Ascending aorta (tissue), 2 donors: ENCODE measurements around the gene GPRC5B. TPM values are rescaled to one million over a fixed set of nuclear protein-coding genes. Genes with fewer than 3 reads are reported as not detected.

Source experiments
- DNase-seq, 2 donors: peaks; one replicate each; pipeline ENCODE4 v3.0.0-alpha.2; 2019; ENCODE audit warnings: low spot score in 2 of 2
- H3K27ac ChIP-seq, 2 donors: fragments of 200-600 bp; sonication (generic); one replicate each; pipeline ENCODE4 v1.5.1; 2016 to 2017; ENCODE audit warnings: mild to moderate bottlenecking in 1 of 2
- H3K27me3 ChIP-seq: fragments of 200-600 bp; sonication (generic); one replicate; pipeline ENCODE4 v1.5.1; 2017
- H3K36me3 ChIP-seq, 2 donors: fragments of 200-600 bp; sonication (generic); one replicate each; pipeline ENCODE4 v1.5.1; 2016
- H3K4me1 ChIP-seq, 2 donors: fragments of 200-600 bp; sonication (generic); one replicate each; pipeline ENCODE4 v1.5.1; 2016 to 2017; ENCODE audit warnings: mild to moderate bottlenecking in 1 of 2
- H3K4me3 ChIP-seq, 2 donors: fragments of 200-600 bp; sonication (generic); one replicate each; pipeline ENCODE4 v1.5.1; 2016 to 2017; ENCODE audit warnings: mild to moderate bottlenecking in 1 of 2
- H3K9me3 ChIP-seq, 2 donors: fragments of 200-600 bp; sonication (generic); one replicate each; pipeline ENCODE4 v1.5.1; 2016
- CTCF ChIP-seq, 3 experiments: fragments of 200-600 bp in 2 of 3; fragments of 450-650 bp in 1 of 3; sonication (generic) in 2 of 3; IDR thresholded peaks; one replicate each; pipeline ENCODE4 v1.5.1; 2016 to 2019; ENCODE audit warnings: antibody characterized with exemption in 3 of 3, mild to moderate bottlenecking in 1 of 3, moderate library complexity in 1 of 3
- intact Hi-C: fragments of 100-400 bp; cut with DNase I; formaldehyde crosslinking; loops from one replicate; pipeline ENCODE4 v1.15.1; 2023
- total RNA-seq: library from RNA; depleted of rRNA; stranded (reverse); fragments of >200 nt; gene quantifications from one replicate; pipeline ENCODE4 v1.1.0, GENCODE V29; 2016

The GPRC5B gene
- total RNA-seq, 1 donor from 2014 or later = 15.6 TPM

DNA sequence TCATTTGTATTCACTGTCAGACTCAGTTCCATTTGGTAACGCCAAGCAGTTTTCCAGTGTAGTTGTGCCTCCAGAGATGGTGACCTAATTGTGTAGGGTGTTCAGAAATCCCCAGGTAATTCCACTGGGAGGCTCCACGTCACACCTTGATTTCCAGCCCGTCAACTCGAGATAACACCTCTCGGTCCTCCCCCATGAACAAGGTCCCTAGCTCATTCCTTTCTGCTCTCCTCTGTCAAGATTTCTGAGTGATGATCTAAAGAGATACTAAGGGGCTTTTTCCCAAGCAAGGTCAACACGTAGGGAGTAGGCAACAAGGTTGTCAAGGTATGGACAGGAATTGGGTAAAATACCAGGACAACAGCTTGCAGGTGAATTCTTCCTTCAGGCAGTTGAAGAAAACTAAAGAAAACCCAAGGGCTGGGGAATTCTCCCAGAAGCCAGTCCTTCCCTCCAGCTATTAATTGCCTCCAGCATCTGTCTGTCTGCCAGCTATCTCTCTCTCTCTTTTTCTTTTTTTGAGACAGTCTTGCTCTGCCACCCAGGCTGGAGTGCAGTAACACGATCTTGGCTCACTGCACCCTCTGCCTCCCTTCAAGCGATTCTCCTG is 31.4 kb downstream of the GPRC5B start:
- intact Hi-C loops = no loop called here
- Histone ChIP-seq H3K9me3 (no peaks in the 10 kb centered on the region), H3K4me1 (no peaks in the 10 kb centered on the region), H3K4me3 (no peak overlapping the region), H3K36me3 (no peaks in the 10 kb centered on the region), H3K27ac (no peak overlapping the region), H3K27me3 (no peaks in the 10 kb centered on the region)
- no peak for TF ChIP-seq CTCF (IDR thresholded peaks at IDR 0.05)
- no peak for DNase-seq

GRCh38 chr16:19851476-19851875 is 33.2 kb downstream of the GPRC5B start:
- DNase-seq = no peak
- Histone ChIP-seq H3K4me1 (no peaks in the 10 kb centered on the region), H3K27ac (no peak overlapping the region), H3K27me3 (no peaks in the 10 kb centered on the region), H3K4me3 (no peak overlapping the region), H3K36me3 (no peaks in the 10 kb centered on the region), H3K9me3 (no peaks in the 10 kb centered on the region)
- intact Hi-C loops = no loop called here
- TF ChIP-seq CTCF (IDR thresholded peaks at IDR 0.05) = no peak

DNA sequence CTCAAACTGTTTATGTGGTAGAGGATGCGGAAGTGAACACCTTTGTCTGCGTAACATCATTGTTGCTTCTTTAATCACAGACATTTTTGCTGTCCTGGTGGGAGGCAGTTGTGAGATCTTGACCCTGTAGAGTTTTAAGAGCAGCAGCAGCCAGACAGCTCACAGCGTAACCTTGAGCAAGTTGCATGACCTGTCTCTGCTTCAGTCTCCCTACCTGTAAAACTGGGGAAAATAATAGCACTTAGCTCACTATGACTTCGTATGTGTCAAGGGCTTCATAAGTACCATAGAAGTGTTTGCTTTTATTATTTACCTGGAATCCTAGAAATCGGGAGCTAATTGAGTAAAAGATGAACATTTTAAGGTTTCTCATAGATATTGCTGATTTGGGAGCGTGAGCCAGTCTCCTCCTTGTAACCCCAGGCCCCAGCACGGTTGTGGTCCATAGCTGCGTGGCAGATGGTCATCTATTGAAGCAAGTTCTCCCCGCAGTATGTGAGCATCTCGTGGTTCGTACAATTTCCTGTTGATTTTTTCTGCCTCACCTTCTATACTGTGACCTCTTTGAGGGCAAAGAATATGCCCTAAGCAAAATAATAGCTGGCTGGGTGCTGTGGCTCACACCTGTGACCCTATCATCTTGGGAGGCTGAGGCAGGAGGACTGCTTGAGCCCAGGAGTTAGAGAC is 34.4 kb downstream of the GPRC5B start:
- Histone ChIP-seq H3K9me3 (no peaks in the 10 kb centered on the region), H3K27me3 (no peaks in the 10 kb centered on the region), H3K4me1 (no peaks in the 10 kb centered on the region), H3K27ac (no peak overlapping the region), H3K36me3 (no peaks in the 10 kb centered on the region), H3K4me3 (no peak overlapping the region)
- intact Hi-C loops = no loop called here
- TF ChIP-seq CTCF (IDR thresholded peaks at IDR 0.05) = no peak
- no peak for DNase-seq

GRCh38 chr16:19848756-19849155 is 35.9 kb downstream of the GPRC5B start:
- no peaks in the 10 kb centered on the region for H3K27me3 ChIP-seq
- DNase-seq = no peak
- no peak overlapping the region for H3K27ac ChIP-seq
- H3K4me3 ChIP-seq = no peak overlapping the region
- H3K9me3 ChIP-seq = no peaks in the 10 kb centered on the region
- H3K4me1 ChIP-seq = no peaks in the 10 kb centered on the region
- TF ChIP-seq CTCF (IDR thresholded peaks at IDR 0.05) = no peak
- H3K36me3 ChIP-seq = no peaks in the 10 kb centered on the region
- intact Hi-C loops = no loop called here

DNA sequence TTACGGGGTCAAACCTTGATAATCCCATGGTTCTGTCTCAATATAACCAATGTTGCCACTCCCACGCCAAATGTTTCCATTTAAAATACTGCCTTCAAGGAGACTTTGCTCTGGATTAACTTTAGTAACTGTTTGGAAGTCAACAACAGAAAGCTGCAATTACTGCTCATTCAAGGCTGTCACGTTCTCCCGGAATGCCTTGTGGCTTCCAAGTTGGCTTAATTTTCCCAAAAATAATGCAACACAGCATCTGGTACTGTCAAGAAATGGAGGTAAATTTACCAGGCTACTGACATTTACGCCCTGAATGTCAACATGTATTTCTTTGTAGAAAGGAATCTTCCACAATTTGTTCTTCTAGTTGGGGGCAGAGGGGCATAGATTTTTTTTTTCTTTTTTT is 38.2 kb downstream of the GPRC5B start:
- intact Hi-C loops = no loop called here

More for the DNA sequence above, 38.2 kb downstream of the GPRC5B start:
- DNase-seq = no peak
- Histone ChIP-seq H3K4me3 (no peak overlapping the region), H3K4me1 (no peaks in the 10 kb centered on the region), H3K36me3 (no peaks in the 10 kb centered on the region), H3K27me3 (no peaks in the 10 kb centered on the region), H3K9me3 (no peaks in the 10 kb centered on the region), H3K27ac (no peak overlapping the region)
- no peak for TF ChIP-seq CTCF (IDR thresholded peaks at IDR 0.05)
